ENCODE results near the gene KCNMB3.

DNA sequence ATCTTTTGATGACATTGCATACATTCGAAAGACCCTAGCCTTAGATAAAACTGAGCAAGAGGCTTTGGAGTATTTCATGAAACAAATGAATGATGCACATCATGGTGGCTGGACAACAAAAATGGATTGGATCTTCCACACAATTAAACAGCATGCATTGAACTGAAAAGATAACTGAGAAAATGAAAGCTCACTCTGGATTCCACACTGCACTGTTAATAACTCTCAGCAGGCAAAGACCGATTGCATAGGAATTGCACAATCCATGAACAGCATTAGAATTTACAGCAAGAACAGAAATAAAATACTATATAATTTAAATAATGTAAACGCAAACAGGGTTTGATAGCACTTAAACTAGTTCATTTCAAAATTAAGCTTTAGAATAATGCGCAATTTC, 16.7 kb downstream of the KCNMB3 start:
- TF ChIP-seq CTCF (IDR thresholded peaks at IDR 0.05 in 2 of 3, conservative IDR thresholded peaks at IDR 0.05 in 1 of 3; ENCODE audit: borderline replicate concordance in 1 of 3, insufficient read depth in 1 of 3, low read depth in 2 of 3, low read length in 2 of 3) (no peak), TCF7L2 (IDR thresholded peaks at IDR 0.05; ENCODE audit: borderline replicate concordance, extremely low read depth, insufficient read depth, insufficient read length) (no peak), YY1 (IDR thresholded peaks at IDR 0.05; ENCODE audit: extremely low read depth, insufficient replicate concordance, low read depth, low read length) (no peak), RAD21 (IDR thresholded peaks at IDR 0.05; ENCODE audit: low read depth) (no peak), ATF3 (IDR thresholded peaks at IDR 0.05) (no peak), POLR2A (IDR thresholded peaks at IDR 0.05; ENCODE audit: borderline replicate concordance, extremely low read depth, insufficient read depth, insufficient read length) (no peak), EZH2phosphoT487 (IDR thresholded peaks at IDR 0.05; ENCODE audit: borderline replicate concordance) (no peak), ZNF274 (IDR thresholded peaks at IDR 0.05; ENCODE audit: low read depth, low read length) (no peak), SIN3A (IDR thresholded peaks at IDR 0.05; ENCODE audit: low read depth) (no peak)
- TF ChIP-seq, protein P1, sequence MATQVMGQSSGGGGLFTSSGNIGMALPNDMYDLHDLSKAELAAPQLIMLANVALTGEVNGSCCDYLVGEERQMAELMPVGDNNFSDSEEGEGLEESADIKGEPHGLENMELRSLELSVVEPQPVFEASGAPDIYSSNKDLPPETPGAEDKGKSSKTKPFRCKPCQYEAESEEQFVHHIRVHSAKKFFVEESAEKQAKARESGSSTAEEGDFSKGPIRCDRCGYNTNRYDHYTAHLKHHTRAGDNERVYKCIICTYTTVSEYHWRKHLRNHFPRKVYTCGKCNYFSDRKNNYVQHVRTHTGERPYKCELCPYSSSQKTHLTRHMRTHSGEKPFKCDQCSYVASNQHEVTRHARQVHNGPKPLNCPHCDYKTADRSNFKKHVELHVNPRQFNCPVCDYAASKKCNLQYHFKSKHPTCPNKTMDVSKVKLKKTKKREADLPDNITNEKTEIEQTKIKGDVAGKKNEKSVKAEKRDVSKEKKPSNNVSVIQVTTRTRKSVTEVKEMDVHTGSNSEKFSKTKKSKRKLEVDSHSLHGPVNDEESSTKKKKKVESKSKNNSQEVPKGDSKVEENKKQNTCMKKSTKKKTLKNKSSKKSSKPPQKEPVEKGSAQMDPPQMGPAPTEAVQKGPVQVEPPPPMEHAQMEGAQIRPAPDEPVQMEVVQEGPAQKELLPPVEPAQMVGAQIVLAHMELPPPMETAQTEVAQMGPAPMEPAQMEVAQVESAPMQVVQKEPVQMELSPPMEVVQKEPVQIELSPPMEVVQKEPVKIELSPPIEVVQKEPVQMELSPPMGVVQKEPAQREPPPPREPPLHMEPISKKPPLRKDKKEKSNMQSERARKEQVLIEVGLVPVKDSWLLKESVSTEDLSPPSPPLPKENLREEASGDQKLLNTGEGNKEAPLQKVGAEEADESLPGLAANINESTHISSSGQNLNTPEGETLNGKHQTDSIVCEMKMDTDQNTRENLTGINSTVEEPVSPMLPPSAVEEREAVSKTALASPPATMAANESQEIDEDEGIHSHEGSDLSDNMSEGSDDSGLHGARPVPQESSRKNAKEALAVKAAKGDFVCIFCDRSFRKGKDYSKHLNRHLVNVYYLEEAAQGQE (IDR thresholded peaks at IDR 0.05; ENCODE audit: low read depth) = no peak
- TF ChIP-seq, protein P2, sequence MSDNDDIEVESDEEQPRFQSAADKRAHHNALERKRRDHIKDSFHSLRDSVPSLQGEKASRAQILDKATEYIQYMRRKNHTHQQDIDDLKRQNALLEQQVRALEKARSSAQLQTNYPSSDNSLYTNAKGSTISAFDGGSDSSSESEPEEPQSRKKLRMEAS (IDR thresholded peaks at IDR 0.05) = no peak

Measured in HCT116 (cell line).